ENCODE results near the gene SPINDOC.
"Not testable (repeated sequence)": the region's sequence is repeated elsewhere in the genome, so short reads cannot be mapped to it uniquely, and the experiment has no call there.

The SPINDOC gene

DNA sequence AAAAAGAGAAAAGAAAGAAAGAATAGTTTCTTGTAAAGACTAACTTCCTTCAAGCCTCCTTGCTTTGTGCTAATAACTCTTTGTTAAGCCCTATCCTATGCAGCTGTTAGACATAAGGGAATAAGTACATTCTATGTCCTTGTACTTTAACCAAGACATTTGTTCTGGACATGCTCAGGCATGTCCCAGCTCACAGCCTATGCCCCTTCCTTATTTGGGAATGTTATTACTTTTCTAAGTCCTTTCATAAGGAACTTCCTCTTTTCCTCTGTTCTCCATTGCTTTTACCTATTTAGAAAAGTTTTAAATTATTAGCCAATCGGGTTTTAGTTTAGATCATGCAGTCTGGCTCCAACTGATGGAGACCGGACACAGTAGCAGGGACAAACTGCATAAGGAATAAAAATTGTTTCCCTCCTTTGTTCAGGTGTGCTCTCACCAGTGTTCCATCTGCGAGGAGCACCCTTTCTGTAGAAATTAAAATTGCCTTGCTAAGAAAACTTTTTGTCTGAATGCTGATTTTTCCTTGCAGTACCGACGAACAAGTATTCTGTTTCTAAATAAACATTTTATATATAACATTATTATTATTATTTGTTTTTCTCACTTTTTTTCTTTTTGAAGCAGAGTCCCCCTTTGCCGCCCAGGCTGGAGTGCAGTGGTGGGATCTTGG lies 21.6 kb upstream of the SPINDOC start:
- DNase-seq, result no peak

DNA sequence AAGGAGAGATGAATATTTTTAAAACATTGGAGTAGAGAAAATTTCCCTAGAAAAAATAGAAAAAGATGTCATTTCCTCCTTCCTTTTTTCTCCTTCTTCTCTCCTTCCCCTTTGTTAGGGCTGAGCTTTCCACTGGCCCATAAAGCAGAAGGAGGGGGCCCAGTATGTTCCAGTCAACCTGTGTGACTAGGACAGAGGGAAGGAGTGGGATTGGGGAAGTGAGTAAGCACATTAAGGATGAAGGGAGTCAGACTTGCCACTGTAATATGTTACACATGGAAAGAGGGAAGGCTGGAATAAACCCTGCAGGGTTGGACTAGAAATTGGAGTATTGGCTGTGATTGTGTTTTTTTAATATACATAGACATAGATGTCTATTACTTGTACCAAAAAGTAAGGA lies 20.1 kb upstream of the SPINDOC start:
- no peak for DNase-seq

DNA sequence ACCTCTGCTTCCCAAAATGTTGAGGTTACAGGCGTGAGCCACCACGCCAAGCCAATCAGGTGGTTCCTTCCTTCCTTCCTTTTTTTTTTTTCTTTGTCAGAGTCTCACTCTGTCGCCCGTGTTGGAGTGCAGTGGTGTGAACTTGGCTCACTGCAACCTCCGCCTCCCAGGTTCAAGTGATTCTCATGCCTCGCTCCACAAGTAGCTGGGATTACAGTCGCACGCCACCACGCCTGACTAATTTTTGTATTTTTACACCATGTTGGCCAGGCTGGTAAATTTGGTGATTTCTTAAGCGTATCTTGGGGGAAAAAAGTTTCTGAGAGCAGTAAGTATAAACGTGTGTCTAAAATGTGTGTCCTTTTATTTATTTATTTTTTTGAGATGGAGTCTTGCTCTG lies 18.2 kb upstream of the SPINDOC start:
- DNase-seq, result no peak

DNA sequence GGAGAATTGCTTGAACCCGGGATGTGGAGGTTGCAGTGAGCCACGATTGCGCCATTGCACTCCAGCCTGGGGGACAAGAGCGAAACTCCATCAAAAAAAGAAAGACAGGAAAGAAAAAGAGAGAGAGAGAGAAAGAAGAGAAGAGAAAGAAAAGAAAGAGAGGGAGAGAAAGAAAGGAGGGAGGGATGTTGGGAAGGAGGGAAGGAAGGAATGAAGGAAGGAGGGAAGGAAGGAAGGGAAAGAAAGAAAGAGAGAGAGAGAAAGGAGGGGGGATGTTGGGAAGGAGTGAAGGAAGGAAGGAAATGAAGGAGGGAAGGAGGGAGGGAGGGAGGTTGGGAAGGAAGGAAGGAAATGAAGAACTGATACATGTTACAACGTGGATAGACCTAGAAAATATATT lies 12.3 kb upstream of the SPINDOC start:
- no peak for DNase-seq

DNA sequence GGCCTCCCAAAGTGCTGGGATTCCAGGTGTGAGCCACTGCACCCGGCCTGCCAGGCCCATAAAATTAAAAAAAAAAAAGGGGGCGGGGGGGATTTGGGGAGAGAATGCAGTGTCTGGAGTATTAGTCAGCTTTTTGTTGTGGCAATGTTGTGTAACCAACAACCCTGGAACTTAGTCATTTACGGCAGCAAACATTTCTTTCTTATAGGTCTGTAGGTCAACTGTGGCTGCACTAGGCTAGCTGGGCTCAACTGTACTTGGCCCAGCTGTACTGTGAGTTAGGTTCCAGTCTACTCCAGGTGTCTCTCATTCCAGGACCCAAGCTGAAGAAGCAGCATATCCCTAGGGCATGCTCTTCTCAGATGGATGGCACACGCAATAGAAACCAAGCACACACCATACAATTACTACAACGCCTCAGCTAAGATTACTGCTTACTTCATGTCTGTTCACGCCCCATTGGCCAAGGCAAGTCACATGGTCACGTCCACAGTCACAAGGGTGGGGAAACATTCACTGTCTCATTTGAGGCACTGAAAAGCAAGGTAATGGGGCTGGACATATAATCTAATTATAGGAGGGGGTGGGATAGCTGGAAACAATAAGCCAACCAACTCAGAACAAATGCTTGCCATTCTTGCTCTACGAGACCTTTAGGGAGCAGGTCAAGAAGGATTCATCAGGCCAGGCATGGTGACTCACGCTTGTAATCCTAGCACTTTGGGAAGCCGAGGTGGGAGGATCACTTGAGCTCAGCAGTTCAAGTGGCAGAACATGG lies 10.4 kb upstream of the SPINDOC start:
- DNase-seq, result no peak

DNA sequence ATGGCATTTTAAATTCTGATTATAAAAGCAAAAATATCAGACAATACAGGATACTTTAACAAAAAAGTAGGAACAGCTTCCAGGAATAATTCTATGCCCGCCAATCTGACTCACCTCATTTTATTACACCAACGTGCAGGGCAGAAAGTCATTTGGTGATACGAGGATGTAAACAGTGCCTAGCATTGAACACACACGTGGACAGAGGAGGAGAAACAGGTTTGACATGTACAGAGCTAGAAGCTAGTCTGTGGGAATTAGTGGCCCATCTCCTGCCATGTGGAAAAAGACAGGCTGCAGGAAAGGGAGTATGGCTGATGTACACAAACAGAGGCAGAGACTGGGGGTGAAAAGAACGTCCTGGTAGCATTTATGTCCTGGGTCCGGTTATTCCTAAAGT lies 9.0 kb upstream of the SPINDOC start:
- DNase-seq, result no peak

DNA sequence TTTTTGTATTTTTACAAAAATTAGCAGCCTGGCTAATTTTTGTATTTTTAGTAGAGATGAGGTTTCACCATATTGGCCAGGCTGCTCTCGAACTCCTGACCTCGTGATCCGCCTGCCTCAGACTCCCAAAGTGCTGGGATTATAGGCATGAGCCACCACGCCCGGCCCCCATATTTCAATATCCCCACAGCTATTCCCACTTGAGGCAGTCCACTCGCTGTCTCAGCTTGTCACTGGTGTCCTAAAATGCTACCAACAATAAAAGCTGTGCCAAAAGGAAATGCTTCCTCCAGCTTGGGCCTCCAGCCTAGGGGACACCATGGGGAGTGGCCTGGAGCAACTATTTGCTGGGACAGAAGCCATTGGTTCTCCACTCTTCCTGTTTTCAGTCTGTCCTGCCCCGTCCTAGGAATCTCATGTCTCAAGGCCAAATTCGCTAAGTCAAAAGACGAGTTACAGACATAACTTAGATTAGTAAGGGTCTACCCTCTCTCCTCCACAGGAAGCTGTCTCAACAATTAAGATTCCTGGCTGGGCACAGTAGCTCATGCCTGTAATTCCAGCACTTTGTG lies 7.3 kb upstream of the SPINDOC start:
- DNase-seq, result peak; percentile 55

DNA sequence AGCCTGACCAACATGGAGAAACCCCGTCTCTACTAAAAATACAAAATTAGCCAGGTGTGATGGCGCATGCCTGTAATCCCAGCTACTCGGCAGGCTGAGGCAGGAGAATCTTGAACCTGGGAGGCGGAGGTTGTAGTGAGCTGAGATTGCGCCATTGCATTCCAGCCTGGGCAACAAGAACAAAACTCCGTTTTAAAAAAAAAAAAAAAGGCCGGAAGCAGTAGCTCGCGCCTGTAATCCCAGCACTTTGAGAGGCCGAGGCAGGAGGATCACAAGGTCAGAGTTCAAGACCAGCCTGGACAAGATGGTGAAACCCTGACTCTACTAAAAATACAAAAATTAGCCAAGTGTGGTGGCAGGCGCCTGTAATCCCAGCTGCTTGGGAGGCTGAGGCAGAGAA lies 2.9 kb upstream of the SPINDOC start:
- DNase-seq, result not testable (repeated sequence)

DNA sequence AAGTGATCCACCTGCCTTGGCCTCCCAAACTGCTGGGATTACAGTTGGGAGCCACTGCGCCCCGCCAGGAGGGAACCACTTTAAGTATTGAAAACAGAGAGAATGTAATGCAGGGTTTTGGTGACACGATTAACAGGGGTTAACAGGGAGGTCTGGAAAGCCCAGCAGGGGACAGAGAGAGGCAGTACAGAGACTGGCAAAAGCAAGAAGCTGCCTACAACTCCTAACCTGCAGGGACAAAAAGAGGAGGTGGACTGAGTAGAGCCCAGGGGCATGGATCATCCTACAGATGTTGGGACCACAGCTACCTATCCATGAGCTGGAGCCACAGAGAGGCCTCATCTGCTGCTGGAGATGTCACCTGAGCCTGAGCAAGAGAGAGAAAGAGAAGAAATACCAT lies 1.7 kb upstream of the SPINDOC start:
- no peak for DNase-seq

DNA sequence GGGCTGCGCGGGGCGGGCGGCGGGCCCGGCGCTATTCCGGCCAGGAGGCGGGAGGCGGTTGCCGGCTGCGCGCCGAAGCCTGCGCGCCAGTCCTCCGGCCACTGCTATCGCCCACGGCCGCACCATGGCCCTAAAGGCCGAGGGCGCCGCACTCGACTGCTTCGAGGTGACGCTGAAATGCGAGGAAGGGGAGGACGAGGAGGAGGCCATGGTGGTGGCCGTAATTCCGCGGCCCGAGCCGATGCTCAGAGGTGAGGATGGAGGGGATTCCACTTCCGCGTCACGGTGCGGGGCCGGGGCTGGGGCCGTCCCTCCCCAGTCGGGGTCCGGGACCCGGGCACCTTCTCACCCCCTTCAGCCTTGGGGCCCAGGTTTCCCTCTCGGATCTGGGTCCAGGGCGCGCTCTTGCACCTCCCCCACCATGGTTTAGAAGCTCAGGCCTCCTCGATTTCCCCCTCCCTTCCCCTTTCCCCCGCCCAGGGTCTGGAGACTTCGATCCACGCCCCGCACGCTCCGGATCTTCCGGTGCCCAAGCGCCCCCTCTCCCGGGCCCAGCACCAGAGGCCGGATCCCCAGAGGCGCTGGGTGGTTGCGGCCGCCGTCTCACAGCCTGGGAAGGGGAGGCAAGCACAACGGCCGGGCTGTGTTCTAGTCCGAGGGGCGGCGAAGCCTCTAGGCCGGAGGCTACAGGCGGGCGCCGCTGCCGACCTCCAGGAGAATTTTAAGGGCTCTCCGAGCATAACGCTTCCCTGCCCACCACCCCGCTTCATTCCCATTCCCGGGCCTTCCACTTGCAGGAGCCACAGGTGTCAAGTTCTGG lies 517 bp downstream of the SPINDOC start:
- peak; percentile 63 for DNase-seq

DNA sequence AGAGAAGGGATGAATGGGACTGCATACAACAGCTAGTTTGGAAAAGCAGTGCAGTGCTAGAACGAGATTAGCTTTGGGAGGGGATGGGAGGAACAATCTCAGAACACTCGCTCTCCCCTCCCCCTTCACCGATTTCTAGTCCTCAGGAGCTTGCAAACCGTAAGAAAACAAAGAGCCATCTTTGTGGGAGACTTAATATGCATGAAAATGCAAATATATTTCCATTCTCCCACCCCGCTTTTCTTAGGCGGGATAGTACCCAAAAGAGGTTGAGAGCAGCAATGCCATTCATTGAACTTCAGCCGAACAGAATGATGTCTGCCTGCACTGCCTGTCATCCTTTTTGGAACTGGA lies 1.1 kb downstream of the SPINDOC start:
- DNase-seq, result no peak

DNA sequence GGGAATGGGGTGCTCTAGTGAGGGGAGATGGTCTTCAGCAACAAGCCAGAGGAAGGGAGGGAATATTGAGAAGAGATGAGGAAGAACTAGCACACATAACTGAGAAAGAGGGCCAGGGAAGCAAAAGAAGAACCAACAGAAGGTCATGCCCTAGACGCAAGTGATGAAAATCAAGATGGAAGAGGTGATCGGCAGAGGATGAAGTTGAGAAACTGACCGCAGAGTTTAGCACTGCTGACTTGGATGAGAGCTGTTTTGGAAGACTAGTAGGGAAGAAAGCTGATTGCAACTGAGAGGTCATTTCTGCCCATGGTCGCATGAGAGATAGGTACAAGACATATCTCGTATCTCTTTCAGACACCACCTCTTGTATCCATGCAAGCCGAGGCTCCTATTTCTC lies 2.9 kb downstream of the SPINDOC start:
- no peak for DNase-seq

DNA sequence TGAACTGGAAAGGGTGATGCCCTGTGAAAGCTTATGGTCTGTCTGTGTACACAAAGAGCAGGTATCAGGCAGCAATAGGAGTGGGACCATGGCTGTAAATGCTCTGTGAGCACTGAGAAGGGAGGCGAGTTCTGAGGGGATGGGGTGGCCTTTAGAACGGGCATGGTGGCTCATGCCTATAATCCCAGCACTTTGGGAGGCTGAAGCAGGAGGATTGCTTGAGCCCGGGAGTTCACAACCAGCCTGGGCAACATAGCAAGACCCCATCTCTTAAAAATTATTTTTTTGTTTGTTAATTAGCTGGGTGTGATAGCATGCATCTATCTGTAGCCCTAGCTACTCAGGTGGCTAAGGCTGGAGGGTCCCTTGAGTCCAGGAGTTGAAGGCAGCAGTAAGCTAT lies 3.5 kb downstream of the SPINDOC start:
- no peak for DNase-seq

DNA sequence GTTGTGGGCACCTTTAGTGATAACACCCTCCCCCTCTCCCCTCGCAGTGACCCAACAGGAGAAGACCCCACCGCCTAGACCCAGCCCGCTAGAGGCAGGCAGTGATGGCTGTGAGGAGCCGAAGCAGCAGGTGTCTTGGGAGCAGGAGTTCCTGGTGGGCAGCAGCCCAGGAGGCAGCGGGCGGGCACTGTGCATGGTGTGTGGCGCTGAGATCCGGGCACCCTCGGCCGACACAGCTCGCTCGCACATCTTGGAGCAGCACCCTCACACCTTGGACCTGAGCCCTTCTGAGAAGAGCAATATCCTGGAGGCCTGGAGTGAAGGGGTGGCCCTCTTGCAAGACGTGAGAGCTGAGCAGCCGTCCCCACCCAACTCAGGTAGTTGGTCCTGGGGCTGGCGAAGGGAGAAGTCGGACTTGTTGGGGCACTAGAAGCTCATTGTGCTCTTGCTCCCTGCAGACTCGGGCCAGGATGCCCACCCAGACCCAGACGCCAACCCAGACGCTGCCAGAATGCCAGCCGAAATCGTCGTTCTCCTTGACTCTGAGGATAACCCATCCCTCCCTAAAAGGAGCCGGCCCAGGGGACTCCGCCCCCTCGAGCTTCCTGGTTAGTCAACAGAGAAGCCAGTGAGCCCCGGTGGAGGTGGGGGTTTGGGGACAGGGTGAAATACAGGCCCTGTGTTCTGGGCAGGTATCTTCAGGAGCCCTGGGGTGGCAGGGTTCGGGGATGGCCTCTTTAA lies 4.7 kb downstream of the SPINDOC start:
- peak; percentile 15 for DNase-seq

DNA sequence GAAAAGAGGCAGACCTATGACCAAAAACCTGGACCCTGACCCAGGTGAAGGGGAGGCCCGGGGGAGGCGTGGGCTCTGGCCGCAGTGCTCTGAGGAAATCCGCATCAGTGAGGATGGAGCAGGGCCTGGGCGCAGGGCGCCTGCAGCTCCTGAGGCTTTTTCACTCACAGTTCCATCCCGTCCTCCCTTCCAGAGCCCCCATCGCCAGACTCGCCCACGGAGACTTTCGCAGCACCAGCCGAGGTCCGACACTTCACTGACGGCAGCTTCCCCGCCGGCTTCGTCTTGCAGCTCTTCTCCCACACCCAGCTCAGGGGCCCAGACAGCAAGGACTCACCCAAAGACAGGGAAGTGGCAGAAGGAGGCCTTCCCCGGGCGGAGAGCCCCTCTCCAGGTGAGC lies 5.4 kb downstream of the SPINDOC start:
- DNase-seq, result peak; percentile 17

DNA sequence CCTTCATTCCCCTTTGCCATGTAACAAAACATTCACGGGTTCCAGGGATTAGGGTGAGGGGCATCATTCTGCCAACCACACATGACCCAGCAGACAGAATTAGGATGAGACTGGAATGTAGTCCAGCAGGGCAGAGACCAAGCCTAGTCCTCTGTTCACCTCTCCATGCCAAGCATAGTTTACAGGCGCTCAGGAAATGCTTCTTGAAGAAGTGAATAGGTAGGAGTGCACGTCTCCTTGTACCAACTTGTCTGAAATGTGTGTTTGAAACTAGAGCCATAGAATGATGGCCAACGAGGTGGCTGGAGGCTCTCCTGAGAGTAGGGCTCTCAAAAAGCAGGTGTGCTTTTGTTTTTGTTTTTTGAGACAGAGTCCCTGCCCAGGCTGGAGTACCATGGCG lies 8.2 kb downstream of the SPINDOC start:
- no peak for DNase-seq

DNA sequence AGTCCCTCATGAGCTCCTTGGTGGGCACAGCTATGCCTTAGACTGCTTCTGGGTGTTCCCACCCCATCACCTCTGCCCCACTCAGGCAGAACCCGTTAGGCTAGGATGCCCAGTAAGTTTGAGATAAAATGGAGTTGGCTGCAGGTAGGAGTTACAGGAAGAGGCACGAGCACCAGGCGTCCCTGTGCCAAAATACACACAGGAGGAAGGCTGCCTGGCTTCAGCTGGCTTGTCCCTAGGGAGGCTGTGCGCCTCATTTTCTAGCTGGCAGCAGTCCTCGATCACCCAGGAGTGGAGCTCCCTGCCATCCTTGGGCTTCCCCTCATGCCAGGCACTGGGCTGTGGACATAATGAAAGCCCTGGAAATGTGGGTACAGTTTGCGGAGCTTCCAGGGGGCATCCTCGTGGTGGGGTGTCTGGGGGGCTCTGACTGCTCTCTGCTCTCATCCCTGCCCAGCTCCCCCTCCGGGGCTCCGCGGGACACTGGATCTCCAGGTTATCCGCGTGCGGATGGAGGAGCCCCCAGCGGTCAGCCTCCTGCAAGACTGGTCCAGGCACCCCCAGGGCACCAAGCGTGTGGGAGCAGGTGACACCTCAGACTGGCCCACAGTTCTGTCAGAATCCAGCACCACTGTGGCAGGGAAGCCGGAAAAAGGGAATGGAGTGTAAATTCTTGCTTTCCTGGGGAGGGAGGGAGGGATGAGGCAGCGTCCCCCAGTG lies 13.4 kb downstream of the SPINDOC start:
- no peak for DNase-seq

DNA sequence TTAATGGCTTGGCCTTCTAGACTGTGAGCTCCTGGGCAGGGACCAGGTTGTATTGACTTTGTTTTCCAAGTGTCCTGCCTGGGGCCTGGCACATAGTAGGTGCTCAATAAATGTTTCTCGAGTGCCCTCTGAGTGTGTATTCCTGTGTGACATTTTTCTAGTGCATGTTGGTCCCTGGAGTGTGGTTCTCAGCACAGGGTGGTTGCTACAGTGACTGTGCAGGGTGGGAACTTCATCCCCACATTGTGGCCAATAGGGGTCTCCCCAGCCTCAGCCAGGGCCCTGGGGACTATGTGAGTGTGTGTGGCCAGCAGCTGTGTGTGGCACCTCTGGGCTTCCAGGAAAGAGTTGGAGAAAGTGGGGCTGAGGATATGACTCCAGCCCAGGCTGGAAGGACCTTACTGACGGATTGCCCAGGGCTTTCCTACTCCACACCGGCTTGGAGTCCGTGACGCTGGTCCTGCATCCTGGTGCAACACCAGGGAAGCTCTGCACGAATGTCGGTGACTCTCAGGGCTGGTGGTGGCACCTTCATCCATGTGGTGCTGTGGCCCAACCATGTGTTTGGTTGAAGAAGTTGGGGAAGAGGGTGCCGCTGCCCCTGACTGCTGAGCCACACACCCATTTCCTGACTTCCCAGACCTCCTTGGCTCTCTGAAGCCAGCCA lies 16.7 kb downstream of the SPINDOC start:
- peak; percentile 85 for DNase-seq

DNA sequence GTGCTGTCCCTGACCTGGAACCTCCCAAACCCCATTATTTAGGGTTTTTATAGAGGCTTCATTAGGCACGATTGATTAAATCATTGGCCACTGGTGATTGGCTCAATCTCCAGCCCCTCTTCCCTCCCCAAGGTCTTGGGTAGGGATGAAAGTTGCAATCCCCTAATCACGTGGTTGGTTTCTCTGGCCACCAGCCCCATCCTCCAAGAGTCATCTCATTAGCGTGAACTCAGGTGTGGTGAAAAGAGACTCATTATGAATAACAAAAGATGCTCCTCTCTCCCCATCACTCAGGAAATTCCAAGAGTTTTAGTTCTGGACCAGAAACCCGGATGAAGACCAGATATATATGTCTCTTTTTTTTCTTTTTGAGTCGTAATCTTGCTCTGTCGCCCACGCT lies 18.1 kb downstream of the SPINDOC start:
- no peak for DNase-seq

DNA sequence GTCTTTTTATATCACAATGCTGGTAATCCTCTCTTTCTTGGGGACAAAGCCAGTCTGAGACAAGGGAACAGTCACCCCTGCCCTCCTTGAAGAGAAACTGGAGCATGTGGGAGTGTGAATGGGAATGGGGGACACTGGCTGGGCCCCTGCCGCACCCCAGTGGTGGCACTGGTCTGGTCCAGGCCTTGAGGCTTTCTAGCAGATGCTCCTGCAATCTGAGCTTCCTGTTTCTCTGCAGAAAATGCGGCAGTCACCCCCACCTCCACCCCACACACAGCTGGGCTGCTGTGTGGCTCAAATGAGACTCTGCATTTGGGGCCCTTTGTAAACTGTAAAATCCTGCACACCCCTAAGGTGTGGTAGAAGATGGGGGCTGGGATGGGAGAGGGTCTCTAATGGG lies 19.1 kb downstream of the SPINDOC start:
- DNase-seq, result no peak

DNA sequence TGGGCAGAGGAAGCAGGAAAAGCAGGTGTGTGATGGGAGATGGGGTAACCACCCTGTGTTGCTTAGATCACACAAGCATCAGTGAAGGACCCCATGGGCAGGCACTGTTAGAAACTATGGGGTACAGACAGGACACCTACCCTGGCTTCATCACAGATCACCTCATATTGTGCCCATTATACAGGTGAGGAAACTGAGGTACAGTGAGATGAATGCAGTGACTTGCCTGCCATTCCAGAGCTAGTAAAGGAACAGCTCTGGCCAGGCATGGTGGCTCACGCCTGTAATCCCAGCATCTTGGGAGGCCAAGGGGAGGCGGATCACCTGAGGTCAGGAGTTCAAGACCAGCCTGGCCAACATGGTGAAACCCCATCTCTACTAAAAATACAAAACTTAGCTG lies 19.8 kb downstream of the SPINDOC start:
- no peak for DNase-seq
